ENCODE data around the gene SEMA6B. TPM values are rescaled to one million over a fixed set of nuclear protein-coding genes. Genes with fewer than 3 reads are reported as not detected.

SEMA6B gene
- total RNA-seq, 2 donors from 2014 or later: 28.9 to 67.8 TPM

GRCh38 chr19:4495471-4495870 lies 64.0 kb downstream of the SEMA6B start:
- Mint-ChIP-seq H3K36me3 (ENCODE audit: low read depth) (peaks cover 35% of the 10 kb centered on the region), H3K4me1 (no peaks in the 10 kb centered on the region), H3K27me3 (ENCODE audit: insufficient read depth) (no peaks in the 10 kb centered on the region), H3K9me3 (no peaks in the 10 kb centered on the region), H3K4me3 (no peak overlapping the region), H3K27ac (no peak overlapping the region)
- Histone ChIP-seq H3K4me1 (ENCODE audit: control insufficient read depth, insufficient read depth, low read length) (no peaks in the 10 kb centered on the region), H3K27ac (ENCODE audit: low read depth, low read length) (no peak overlapping the region), H3K27me3 (ENCODE audit: control insufficient read depth, insufficient read depth, low read length, poor library complexity, severe bottlenecking) (no peaks in the 10 kb centered on the region), H3K9ac (ENCODE audit: extremely low read depth, low read length, poor library complexity, severe bottlenecking) (no peak overlapping the region), H3K9me3 (ENCODE audit: control insufficient read depth, low read length) (no peaks in the 10 kb centered on the region), H3K36me3 (ENCODE audit: control insufficient read depth, insufficient read depth, low read length) (peaks cover 46% of the 10 kb centered on the region), H3K4me3 (ENCODE audit: low read length) (no peak overlapping the region)
- 93 to 98% methylated on average over 7 to 12 of the region's 12 CpGs for WGBS, 2 experiments (ENCODE audit: insufficient coverage in 1 of 2, insufficient read length in 1 of 2)
- no peak for DNase-seq
- TF ChIP-seq CTCF (conservative IDR thresholded peaks at IDR 0.05): peak; percentile 55

DNA sequence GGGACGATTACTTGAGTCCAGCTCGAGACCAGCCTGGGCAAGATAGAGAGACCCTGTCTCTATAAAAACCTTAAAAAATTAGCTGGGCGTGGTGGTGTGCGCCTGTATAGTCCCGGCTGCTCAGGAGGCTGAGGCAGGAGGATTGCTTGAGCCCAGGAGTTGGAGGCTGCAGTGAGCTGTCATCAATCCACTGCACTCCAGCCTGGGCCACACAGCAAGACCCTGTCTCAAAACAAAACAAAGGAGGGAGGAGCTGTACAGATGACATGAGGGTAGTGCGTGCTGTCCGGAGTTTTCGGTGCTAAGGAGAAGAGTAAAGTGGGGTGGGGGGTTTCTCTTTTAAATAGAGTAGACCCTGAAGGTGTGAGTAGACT lies 64.8 kb downstream of the SEMA6B start:
- DNase-seq: no peak
- no peak overlapping the region for H3K27ac Mint-ChIP-seq
- Histone ChIP-seq H3K4me1 (ENCODE audit: control insufficient read depth, insufficient read depth, low read length) (no peaks in the 10 kb centered on the region), H3K9ac (ENCODE audit: extremely low read depth, low read length, poor library complexity, severe bottlenecking) (no peak overlapping the region), H3K9me3 (ENCODE audit: control insufficient read depth, low read length) (no peaks in the 10 kb centered on the region), H3K27me3 (ENCODE audit: control insufficient read depth, insufficient read depth, low read length, poor library complexity, severe bottlenecking) (no peaks in the 10 kb centered on the region), H3K27ac (ENCODE audit: low read depth, low read length) (no peak overlapping the region), H3K4me3 (ENCODE audit: low read length) (no peak overlapping the region), H3K36me3 (ENCODE audit: control insufficient read depth, insufficient read depth, low read length) (peaks cover 54% of the 10 kb centered on the region)
- H3K4me3 Mint-ChIP-seq: no peak overlapping the region
- TF ChIP-seq CTCF (conservative IDR thresholded peaks at IDR 0.05): no peak
- WGBS, 2 experiments (ENCODE audit: insufficient coverage in 1 of 2, insufficient read length in 1 of 2): 95 to 97% methylated on average over 5 to 8 of the region's 8 CpGs
- peaks cover 39% of the 10 kb centered on the region for H3K36me3 Mint-ChIP-seq (ENCODE audit: low read depth)
- no peaks in the 10 kb centered on the region for H3K9me3 Mint-ChIP-seq
- H3K27me3 Mint-ChIP-seq (ENCODE audit: insufficient read depth): no peaks in the 10 kb centered on the region
- no peaks in the 10 kb centered on the region for H3K4me1 Mint-ChIP-seq

- Histone ChIP-seq H3K4me1 (ENCODE audit: control insufficient read depth, insufficient read depth, low read length) (no peaks in the 10 kb centered on the region), H3K9ac (ENCODE audit: extremely low read depth, low read length, poor library complexity, severe bottlenecking) (no peak overlapping the region), H3K27ac (ENCODE audit: low read depth, low read length) (no peak overlapping the region), H3K9me3 (ENCODE audit: control insufficient read depth, low read length) (no peaks in the 10 kb centered on the region), H3K27me3 (ENCODE audit: control insufficient read depth, insufficient read depth, low read length, poor library complexity, severe bottlenecking) (no peaks in the 10 kb centered on the region), H3K4me3 (ENCODE audit: low read length) (no peak overlapping the region), H3K36me3 (ENCODE audit: control insufficient read depth, insufficient read depth, low read length) (peaks cover 57% of the 10 kb centered on the region)
- Mint-ChIP-seq H3K27ac (no peak overlapping the region), H3K36me3 (ENCODE audit: low read depth) (peaks cover 41% of the 10 kb centered on the region), H3K4me1 (no peaks in the 10 kb centered on the region), H3K9me3 (no peaks in the 10 kb centered on the region), H3K4me3 (no peak overlapping the region), H3K27me3 (ENCODE audit: insufficient read depth) (no peaks in the 10 kb centered on the region)
- 96 to 98% methylated on average over 33 to 61 of the region's 61 CpGs for WGBS, 2 experiments (ENCODE audit: insufficient coverage in 1 of 2, insufficient read length in 1 of 2)
- no peak for TF ChIP-seq CTCF (conservative IDR thresholded peaks at IDR 0.05)
- no peak for DNase-seq
Measured at GRCh38 chr19:4493929-4494690, 65.4 kb downstream of the SEMA6B start.
